Gastrocnemius medialis (tissue), 4 donors: ENCODE results near the gene UNC5A.

Experiments used
- CTCF ChIP-seq, 5 experiments: fragments of 450-650 bp in 3 of 5; fragments of 200-600 bp in 2 of 5; sonication (generic) in 2 of 5; IDR thresholded peaks in 4 of 5; conservative IDR thresholded peaks in 1 of 5; 1 replicate in 4 of 5; 2 replicates in 1 of 5; pipeline ENCODE4 v1.5.1; 2016 to 2019; ENCODE audit warnings: antibody characterized with exemption in 5 of 5, mild to moderate bottlenecking in 3 of 5, moderate library complexity in 3 of 5
- POLR2A ChIP-seq, 2 donors: fragments of 450-650 bp; IDR thresholded peaks; one replicate each; pipeline ENCODE4 v1.6.1; 2017; ENCODE audit warnings: antibody characterized with exemption in 2 of 2, mild to moderate bottlenecking in 2 of 2, moderate library complexity in 2 of 2

DNA sequence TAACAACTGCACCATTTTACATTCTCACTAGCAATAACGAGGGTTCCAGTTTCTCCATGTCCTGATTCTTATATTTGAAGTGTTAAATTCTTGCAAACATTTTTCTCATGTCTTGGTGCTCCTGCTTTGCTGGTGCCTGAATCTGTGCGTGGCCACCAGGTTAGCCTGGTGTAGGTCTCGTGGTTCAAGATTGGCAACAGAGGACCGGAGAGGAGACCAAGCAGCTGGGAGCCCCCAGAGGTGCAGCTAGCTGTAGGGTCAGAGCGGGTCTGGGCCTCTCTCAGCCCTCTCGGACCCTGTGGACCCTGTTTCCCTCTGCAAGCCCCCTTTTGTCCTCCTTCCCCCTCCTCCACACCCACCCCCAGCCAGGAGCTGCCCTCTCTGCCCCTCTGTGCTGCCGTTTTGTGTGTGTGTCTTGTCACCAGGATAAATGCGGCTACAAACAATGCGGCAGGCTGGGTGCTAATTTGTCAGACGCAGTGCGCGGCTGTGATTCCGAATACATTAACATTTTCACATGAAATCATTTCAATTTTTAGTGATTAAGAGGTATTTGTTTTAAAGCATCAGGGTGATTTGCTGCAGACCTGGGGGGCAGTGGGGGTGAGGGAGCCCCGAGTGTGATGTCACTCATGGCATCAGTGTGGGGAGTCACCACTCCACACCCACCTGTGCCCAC lies 17.5 kb downstream of the UNC5A start:
- TF ChIP-seq CTCF (IDR thresholded peaks at IDR 0.05 in 4 of 5, conservative IDR thresholded peaks at IDR 0.05 in 1 of 5) = no peak
- no peak for TF ChIP-seq POLR2A (IDR thresholded peaks at IDR 0.05)
